ENCODE data around the gene PIGX.

DNA sequence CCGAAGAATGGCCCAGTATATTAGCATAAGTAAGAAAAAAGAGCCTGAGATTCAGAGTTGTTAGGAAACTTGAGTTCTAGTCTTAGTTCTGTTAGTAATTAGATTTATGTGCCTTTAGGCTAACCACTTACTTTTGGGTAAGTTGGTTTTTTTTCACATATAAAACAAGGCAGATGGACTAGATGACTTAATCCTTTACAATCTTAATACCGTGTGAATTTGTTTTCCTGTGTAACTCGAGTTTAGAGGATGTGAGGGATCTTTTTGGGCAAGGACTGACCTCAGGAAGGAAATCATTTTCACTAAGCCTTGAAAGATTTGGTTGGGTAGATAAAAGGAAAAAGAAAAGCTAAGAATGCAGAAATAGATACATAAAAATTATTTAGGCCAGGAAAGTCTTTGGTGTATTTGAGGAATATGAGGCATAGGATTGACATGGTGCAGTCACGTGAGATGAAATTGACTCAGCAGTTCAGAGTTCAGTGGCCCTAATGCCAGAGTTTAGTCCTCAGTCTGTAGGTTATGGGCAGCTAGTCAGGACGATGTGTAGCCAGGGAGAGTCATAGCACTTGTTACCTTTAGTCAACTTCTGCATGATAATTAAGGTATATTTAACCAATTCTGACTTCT, 62.1 kb downstream of the PIGX start:
- TF ChIP-seq, protein P1, sequence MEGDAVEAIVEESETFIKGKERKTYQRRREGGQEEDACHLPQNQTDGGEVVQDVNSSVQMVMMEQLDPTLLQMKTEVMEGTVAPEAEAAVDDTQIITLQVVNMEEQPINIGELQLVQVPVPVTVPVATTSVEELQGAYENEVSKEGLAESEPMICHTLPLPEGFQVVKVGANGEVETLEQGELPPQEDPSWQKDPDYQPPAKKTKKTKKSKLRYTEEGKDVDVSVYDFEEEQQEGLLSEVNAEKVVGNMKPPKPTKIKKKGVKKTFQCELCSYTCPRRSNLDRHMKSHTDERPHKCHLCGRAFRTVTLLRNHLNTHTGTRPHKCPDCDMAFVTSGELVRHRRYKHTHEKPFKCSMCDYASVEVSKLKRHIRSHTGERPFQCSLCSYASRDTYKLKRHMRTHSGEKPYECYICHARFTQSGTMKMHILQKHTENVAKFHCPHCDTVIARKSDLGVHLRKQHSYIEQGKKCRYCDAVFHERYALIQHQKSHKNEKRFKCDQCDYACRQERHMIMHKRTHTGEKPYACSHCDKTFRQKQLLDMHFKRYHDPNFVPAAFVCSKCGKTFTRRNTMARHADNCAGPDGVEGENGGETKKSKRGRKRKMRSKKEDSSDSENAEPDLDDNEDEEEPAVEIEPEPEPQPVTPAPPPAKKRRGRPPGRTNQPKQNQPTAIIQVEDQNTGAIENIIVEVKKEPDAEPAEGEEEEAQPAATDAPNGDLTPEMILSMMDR (IDR thresholded peaks at IDR 0.05; ENCODE audit: low read length): no peak
- TF ChIP-seq EZH2phosphoT487 (IDR thresholded peaks at IDR 0.05; ENCODE audit: low read length) (no peak), EZH2 (optimal IDR thresholded peaks at IDR 0.05; ENCODE audit: low read depth, low read length) (no peak)

Measured in MM.1S (cell line).